Kidney epithelial cell (primary cell): Measurements from ENCODE around the gene SLK. TPM values are rescaled to one million over a fixed set of nuclear protein-coding genes. Genes with fewer than 3 reads are reported as not detected.

Experiments
- DNase-seq: peaks from one replicate; pipeline ENCODE4 v3.0.0-alpha.2; 2010; ENCODE audit warnings: low read depth
- H3K27me3 ChIP-seq: 2 replicates; pipeline ENCODE4 v1.6.0; 2011; ENCODE audit warnings: low read length; ENCODE audit not compliant: control insufficient read depth, insufficient read depth
- H3K36me3 ChIP-seq: 2 replicates; pipeline ENCODE4 v1.5.1; 2011; ENCODE audit warnings: low read length; ENCODE audit not compliant: control insufficient read depth, insufficient read depth
- H3K4me3 ChIP-seq: 2 replicates; pipeline ENCODE4 v1.5.1; 2011; ENCODE audit warnings: low read depth, mild to moderate bottlenecking, control low read depth, low read length
- CTCF ChIP-seq: IDR thresholded peaks from 2 replicates; pipeline ENCODE4 v1.5.1; 2011; ENCODE audit warnings: mild to moderate bottlenecking, moderate library complexity, low read length, control low read depth, inconsistent platforms; ENCODE audit not compliant: insufficient read depth, poor library complexity, severe bottlenecking
- total RNA-seq: library from RNA; depleted of rRNA; stranded (reverse); fragments of >200 nt; gene quantifications from 2 replicates; pipeline ENCODE4 v1.2.3, GENCODE V29; 2015

Gene SLK
- total RNA-seq, 1 donor from 2014 or later, result 35.8 TPM

DNA sequence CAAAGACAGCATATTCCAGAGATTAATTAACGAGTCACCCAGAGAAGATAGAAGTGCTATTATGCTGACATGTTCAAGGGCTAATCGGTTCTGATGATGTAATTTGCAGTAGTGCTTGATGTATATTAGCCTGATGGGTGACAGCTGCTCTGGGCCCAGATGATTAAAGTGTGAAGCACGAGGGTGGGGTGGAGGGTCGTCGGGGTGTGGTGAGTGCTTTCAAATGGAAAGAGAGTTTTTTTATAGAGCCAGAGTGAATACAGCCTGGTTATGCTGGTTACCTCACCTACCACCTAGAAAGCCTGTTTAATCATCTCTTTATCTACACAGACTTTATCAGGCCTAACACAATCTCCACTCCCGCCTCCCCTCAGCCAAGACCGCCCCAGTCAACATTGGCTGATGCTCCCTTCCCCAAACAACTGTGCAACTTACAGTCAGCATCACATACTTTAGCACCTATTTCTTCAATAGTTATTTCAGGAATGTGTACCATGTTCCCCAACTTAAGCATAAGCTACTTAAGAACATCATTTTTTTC, 37.5 kb upstream of the SLK start:
- no peaks in the 10 kb centered on the region for H3K27me3 ChIP-seq
- H3K4me3 ChIP-seq, result no peak overlapping the region
- TF ChIP-seq CTCF, result no peak
- no peaks in the 10 kb centered on the region for H3K36me3 ChIP-seq
- no peak for DNase-seq

DNA sequence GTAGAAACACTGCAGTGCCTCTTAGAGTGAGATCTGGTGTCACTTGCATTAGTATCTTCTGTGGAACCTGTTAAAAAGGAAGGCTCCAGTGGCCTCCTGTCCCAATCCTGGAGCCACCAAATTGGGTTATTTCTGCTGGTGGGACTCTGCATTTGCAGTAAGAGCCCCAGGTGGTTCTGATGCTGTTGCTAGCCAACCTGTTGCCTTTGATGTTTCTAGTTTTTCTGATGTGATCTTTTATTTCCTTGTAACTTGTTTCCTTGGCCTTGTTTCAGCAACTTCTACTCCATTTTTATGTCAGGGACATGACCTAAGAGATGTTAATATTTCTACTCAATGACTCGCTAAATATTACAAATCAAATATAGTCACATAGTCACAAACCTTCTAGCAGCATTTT, 36.5 kb upstream of the SLK start:
- no peak for DNase-seq
- Histone ChIP-seq H3K27me3 (no peaks in the 10 kb centered on the region), H3K36me3 (no peaks in the 10 kb centered on the region), H3K4me3 (no peak overlapping the region)
- no peak for TF ChIP-seq CTCF

- Histone ChIP-seq H3K4me3 (no peak overlapping the region), H3K27me3 (no peaks in the 10 kb centered on the region), H3K36me3 (no peaks in the 10 kb centered on the region)
- no peak for DNase-seq
- no peak for TF ChIP-seq CTCF
These were observed 36.1 kb upstream of the SLK start for GRCh38 chr10:103930881-103931280.

- no peaks in the 10 kb centered on the region for H3K27me3 ChIP-seq
- H3K4me3 ChIP-seq, result no peak overlapping the region
- TF ChIP-seq CTCF, result no peak
- no peak for DNase-seq
- no peaks in the 10 kb centered on the region for H3K36me3 ChIP-seq
These were observed 35.3 kb upstream of the SLK start for GRCh38 chr10:103931603-103932002.

DNA sequence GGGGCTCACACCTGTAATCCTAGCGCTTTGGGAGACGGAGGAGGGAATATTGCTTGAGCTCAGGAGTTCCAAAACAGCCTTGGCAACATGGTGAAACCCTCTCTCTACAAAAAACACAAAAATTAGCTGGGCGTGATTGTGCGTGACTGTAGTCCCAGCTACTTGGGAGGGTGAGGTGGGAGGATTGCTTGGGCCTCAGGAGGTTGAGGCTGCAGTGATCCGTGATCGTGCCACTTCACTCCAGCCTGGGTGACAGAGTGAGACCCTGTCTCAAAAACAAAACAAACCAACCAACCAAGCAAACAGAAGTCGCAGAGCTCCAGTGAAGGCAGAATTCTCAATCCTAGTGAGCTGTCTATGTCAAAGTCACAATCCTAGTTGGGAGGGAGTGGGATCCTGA, 34.7 kb upstream of the SLK start:
- TF ChIP-seq CTCF, result no peak
- no peak for DNase-seq
- Histone ChIP-seq H3K4me3 (no peak overlapping the region), H3K27me3 (no peaks in the 10 kb centered on the region), H3K36me3 (no peaks in the 10 kb centered on the region)

GRCh38 chr10:103932971-103933370, 34.0 kb upstream of the SLK start:
- Histone ChIP-seq H3K36me3 (no peaks in the 10 kb centered on the region), H3K4me3 (no peak overlapping the region), H3K27me3 (no peaks in the 10 kb centered on the region)
- no peak for TF ChIP-seq CTCF
- DNase-seq, result no peak
